Measurements from ENCODE around the gene AXIN2.

DNA sequence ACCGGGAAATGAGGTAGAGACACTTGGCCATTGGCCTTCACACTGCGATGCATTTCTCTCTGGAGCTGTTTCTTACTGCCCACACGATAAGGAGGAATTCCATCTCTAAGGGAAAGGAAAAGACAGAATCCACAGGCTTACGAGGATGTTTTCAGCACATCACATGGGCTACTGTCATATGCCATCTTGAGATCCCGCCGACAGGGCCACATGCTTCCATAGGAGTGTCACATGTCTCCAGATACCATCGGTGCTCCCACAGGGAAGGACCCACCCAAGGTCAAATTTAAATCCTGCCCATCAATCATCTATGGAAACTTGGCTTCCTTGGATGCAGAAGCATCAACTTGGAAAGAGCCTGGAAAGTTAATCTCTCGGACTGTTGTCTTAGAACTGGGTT, 20.0 kb downstream of the AXIN2 start:
- TF ChIP-seq, protein P1, sequence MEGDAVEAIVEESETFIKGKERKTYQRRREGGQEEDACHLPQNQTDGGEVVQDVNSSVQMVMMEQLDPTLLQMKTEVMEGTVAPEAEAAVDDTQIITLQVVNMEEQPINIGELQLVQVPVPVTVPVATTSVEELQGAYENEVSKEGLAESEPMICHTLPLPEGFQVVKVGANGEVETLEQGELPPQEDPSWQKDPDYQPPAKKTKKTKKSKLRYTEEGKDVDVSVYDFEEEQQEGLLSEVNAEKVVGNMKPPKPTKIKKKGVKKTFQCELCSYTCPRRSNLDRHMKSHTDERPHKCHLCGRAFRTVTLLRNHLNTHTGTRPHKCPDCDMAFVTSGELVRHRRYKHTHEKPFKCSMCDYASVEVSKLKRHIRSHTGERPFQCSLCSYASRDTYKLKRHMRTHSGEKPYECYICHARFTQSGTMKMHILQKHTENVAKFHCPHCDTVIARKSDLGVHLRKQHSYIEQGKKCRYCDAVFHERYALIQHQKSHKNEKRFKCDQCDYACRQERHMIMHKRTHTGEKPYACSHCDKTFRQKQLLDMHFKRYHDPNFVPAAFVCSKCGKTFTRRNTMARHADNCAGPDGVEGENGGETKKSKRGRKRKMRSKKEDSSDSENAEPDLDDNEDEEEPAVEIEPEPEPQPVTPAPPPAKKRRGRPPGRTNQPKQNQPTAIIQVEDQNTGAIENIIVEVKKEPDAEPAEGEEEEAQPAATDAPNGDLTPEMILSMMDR (IDR thresholded peaks at IDR 0.05) = no peak
- TF ChIP-seq POLR2A (IDR thresholded peaks at IDR 0.05) = no peak
- TF ChIP-seq EP300 (IDR thresholded peaks at IDR 0.05) = no peak

Measured in ovary (tissue), 3 donors.